Measurements from ENCODE around the gene HOXC4.
"Not testable (repeated sequence)": the region's sequence is repeated elsewhere in the genome, so short reads cannot be mapped to it uniquely, and the experiment has no call there.

The HOXC4 gene

GRCh38 chr12:54041097-54041690, 12.4 kb upstream of the HOXC4 start:
- no peak for DNase-seq

- not testable (repeated sequence) for DNase-seq
These were observed 11.6 kb upstream of the HOXC4 start for GRCh38 chr12:54042033-54042432.

- no peak for DNase-seq
These were observed 10.4 kb upstream of the HOXC4 start for GRCh38 chr12:54042970-54043853.

- DNase-seq, result no peak
These were observed 9.1 kb upstream of the HOXC4 start for GRCh38 chr12:54044425-54045103.

- DNase-seq, result no peak
These were observed 8.2 kb upstream of the HOXC4 start for GRCh38 chr12:54045401-54045800.

GRCh38 chr12:54045868-54046521, 7.6 kb upstream of the HOXC4 start:
- no peak for DNase-seq

- DNase-seq, result no peak
These were observed 6.9 kb upstream of the HOXC4 start for GRCh38 chr12:54046809-54047159.

- DNase-seq, result no peak
These were observed 6.3 kb upstream of the HOXC4 start for GRCh38 chr12:54047160-54047963.

- no peak for DNase-seq
These were observed 5.7 kb upstream of the HOXC4 start for GRCh38 chr12:54047964-54048303.

GRCh38 chr12:54048406-54049093, 5.1 kb upstream of the HOXC4 start:
- no peak for DNase-seq

GRCh38 chr12:54049108-54049507, 4.5 kb upstream of the HOXC4 start:
- no peak for DNase-seq

GRCh38 chr12:54050482-54050810, 3.2 kb upstream of the HOXC4 start:
- DNase-seq, result no peak

- no peak for DNase-seq
These were observed 2.4 kb upstream of the HOXC4 start for GRCh38 chr12:54051026-54051842.

- DNase-seq, result no peak
These were observed 1.7 kb upstream of the HOXC4 start for GRCh38 chr12:54051874-54052437.

- no peak for DNase-seq
These were observed 1.1 kb upstream of the HOXC4 start for GRCh38 chr12:54052438-54053002.

GRCh38 chr12:54053003-54053750, 458 bp upstream of the HOXC4 start:
- DNase-seq, result no peak

- DNase-seq, result no peak
These were observed 1.1 kb downstream of the HOXC4 start for GRCh38 chr12:54054742-54055194.

- DNase-seq, result no peak
These were observed 1.9 kb downstream of the HOXC4 start for GRCh38 chr12:54055552-54055951.

GRCh38 chr12:54056110-54056509, 2.5 kb downstream of the HOXC4 start:
- no peak for DNase-seq
